Stimulated activated effector memory CD8-positive, alpha-beta T cell treated with anti-CD3 and anti-CD28 coated beads, Interleukin-12 subunit alpha, Interleukin-12 subunit beta, amount 100 ng/mL, for 72 hours (primary cell): ENCODE results near the gene KRTAP10-6.

ENCODE experiments used
- ATAC-seq: fragments of 150-1000 bp; cut with Tn5 transposase; 2 replicates; pipeline ENCODE4 v1.10.0; 2021
- DNase-seq, 2 donors: peaks; one replicate each; pipeline ENCODE4 v3.0.0; 2021 to 2022; ENCODE audit warnings: low spot score in 2 of 2
- H3K27ac Mint-ChIP-seq: one replicate; pipeline ENCODE4 v1.8.0; 2022; ENCODE audit warnings: mild to moderate bottlenecking, mixed read lengths
- H3K36me3 Mint-ChIP-seq: one replicate; pipeline ENCODE4 v1.8.0; 2022; ENCODE audit warnings: mild to moderate bottlenecking, mixed read lengths
- H3K4me1 Mint-ChIP-seq: one replicate; pipeline ENCODE4 v1.8.0; 2022; ENCODE audit warnings: mixed read lengths
- H3K4me3 Mint-ChIP-seq: one replicate; pipeline ENCODE4 v1.8.0; 2022; ENCODE audit warnings: mild to moderate bottlenecking, mixed read lengths
- H3K9me3 Mint-ChIP-seq: one replicate; pipeline ENCODE4 v1.8.0; 2022; ENCODE audit warnings: mixed read lengths

Gene KRTAP10-6

DNA sequence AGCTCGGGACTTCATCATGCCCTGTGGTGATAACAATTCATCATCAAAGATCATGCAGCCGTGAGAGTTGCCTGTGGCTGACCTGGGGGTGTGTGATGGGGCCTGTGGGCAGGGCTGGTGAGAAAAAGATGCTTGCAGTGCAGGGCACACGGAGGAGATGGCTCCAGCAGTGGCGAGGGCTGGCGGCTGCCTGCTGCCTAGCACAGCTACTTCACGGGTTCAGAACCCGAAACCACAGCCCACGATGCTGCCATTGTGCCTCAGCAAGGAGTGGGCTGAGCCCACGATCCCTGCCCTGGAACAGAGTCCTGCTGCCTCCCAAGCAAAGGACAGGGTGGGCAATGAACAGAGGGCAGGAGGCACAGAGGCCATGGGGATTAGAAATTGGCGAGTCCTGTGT, 34.0 kb upstream of the KRTAP10-6 start:
- H3K27ac Mint-ChIP-seq = no peak overlapping the region
- peaks cover 36% of the 10 kb centered on the region for H3K9me3 Mint-ChIP-seq
- H3K36me3 Mint-ChIP-seq = no peaks in the 10 kb centered on the region
- peak overlapping the region; percentile 22 for H3K4me3 Mint-ChIP-seq
- ATAC-seq (peak; percentile 94), DNase-seq (peak in 1 of 2 donors; percentile 17)
- peaks cover 45% of the 10 kb centered on the region for H3K4me1 Mint-ChIP-seq

DNA sequence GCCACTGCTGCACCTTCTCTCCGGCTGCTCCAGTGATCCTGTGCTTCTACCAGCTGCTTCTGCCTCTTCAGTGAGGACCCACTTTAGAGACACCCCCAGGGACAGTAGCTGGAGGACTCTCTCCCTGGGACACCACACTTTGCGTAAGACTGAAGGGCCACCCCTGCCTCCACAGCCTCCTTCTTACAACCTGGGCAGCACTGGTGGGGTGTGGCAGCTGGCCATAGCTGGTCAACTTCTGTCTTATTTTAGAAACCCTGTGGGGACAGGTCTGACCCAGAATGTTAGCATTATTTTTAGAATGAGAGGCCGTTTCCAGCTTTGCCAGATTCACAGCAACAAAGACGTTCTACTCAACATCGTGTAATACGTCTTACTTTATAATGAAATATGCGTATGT, 33.5 kb upstream of the KRTAP10-6 start:
- peaks cover 45% of the 10 kb centered on the region for H3K4me1 Mint-ChIP-seq
- H3K27ac Mint-ChIP-seq = no peak overlapping the region
- H3K36me3 Mint-ChIP-seq = no peaks in the 10 kb centered on the region

DNA sequence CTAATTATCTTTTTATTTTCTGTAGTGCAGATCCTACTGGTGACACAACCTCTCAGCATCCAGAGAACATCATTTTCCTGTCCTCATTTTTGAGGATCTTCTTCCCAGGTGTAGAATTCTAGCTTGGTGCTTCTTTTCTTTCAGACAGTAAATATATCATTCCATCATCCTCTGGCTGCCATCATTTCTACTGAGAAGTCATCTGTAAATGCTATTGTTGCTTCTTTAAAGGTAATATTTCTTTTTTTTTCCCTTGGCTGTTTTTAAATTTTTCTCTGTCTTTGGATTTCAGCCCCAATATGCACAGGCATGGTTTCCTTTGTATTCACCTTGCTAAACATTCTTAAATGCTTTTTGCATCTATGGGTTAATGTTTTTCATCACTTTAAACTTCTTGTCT, 31.3 kb upstream of the KRTAP10-6 start:
- no peak for DNase-seq
- Mint-ChIP-seq H3K36me3 (no peaks in the 10 kb centered on the region), H3K4me3 (no peak overlapping the region), H3K27ac (no peak overlapping the region), H3K9me3 (peaks cover 39% of the 10 kb centered on the region), H3K4me1 (peaks cover 43% of the 10 kb centered on the region)
- no peak for ATAC-seq

More for the DNA sequence above, 33.5 kb upstream of the KRTAP10-6 start:
- ATAC-seq (no peak), DNase-seq (no peak)
- H3K4me3 Mint-ChIP-seq = no peak overlapping the region
- peaks cover 32% of the 10 kb centered on the region for H3K9me3 Mint-ChIP-seq

DNA sequence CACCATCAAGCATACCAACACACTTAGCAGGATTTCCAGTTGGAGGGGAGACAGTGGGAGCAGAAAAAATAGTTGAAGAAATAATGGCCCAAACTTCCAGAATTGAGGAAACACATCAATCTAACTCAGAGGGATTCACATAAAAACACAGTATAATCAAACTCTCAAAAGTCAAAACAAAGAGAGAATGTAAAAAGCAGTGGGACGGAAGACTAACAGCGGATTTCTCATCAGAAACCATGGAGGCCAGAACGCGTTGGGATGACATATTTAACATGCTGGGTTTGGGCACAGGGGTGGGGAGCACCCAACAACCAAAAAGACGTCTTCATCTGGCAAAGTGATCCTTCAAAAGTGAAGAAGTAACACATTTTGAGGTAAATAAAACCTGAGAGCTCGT, 27.6 kb upstream of the KRTAP10-6 start:
- peaks cover 38% of the 10 kb centered on the region for H3K9me3 Mint-ChIP-seq
- H3K27ac Mint-ChIP-seq = peak overlapping the region; percentile 91
- no peak for DNase-seq
- H3K36me3 Mint-ChIP-seq = no peaks in the 10 kb centered on the region
- no peak overlapping the region for H3K4me3 Mint-ChIP-seq
- no peak for ATAC-seq
- peaks cover 43% of the 10 kb centered on the region for H3K4me1 Mint-ChIP-seq

DNA sequence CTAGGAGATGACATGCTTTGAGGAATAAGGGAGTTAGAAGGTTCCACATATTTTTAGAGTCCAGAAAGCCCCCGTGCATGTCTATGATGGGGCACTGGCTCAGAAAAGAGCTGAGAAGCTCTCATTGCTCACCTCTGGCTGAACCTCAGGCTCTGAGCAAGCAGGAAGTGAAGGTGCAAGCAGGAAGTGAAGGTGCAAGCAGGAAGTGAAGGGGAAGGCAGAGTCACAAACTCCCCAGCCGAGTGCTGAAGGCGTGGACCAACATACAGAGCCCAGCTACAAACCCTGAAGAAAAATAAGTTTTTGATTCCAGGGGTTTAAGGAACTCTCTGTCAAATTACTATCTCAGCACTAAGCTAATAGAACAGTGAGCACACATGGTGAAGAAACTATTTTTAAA, 26.6 kb upstream of the KRTAP10-6 start:
- DNase-seq = peak; percentile 26 to 67
- H3K4me1 Mint-ChIP-seq = peaks cover 39% of the 10 kb centered on the region
- ATAC-seq = peak; percentile 98
- peak overlapping the region; percentile 51 for H3K4me3 Mint-ChIP-seq
- H3K9me3 Mint-ChIP-seq = peaks cover 29% of the 10 kb centered on the region
- peak overlapping the region; percentile 91 for H3K27ac Mint-ChIP-seq
- no peaks in the 10 kb centered on the region for H3K36me3 Mint-ChIP-seq

DNA sequence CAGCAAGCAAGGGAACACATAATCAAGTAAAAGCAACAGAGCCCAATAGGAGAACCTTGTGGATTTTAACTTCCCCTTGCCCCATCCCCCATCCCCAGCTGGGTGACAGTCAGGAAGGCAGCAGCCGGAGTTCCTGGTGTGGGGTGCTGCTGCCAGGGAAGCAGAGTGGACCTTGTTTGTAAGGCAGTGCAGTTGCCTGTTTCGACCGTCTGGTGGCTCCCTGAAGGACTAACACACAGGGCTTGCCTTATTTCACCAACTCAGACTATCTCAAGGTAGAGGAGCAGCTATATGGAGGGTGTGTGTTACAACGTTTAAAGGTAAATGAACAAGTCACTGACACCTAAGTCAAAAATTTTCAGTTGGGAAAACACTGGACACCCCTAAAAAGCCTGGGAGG, 26.2 kb upstream of the KRTAP10-6 start:
- H3K4me1 Mint-ChIP-seq = peaks cover 39% of the 10 kb centered on the region
- peak overlapping the region; percentile 51 for H3K4me3 Mint-ChIP-seq
- DNase-seq (no peak), ATAC-seq (peak; percentile 57)
- H3K9me3 Mint-ChIP-seq = peaks cover 25% of the 10 kb centered on the region
- no peaks in the 10 kb centered on the region for H3K36me3 Mint-ChIP-seq
- H3K27ac Mint-ChIP-seq = peak overlapping the region; percentile 91

DNA sequence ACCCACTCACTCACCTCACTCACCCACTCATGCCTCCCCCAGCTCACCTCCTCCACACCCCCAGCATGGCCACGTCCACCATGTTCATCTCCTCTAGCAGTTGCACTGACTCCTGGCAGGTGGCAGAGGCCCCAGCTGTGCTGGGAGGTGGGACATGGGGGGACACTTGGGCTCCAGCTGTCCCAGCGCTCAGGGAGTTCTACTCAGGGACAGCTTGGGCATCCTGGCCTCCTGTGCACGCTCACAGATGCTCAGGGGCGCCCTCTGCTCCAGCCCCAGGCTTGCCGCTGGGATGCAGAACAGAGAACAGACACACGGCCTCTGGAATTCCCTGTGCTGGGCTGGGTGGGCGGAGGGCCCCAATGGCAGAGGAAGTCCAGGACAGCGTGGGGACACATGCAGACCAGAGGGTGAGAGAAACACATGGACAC, 24.8 kb upstream of the KRTAP10-6 start:
- H3K4me1 Mint-ChIP-seq = peaks cover 45% of the 10 kb centered on the region
- H3K4me3 Mint-ChIP-seq = no peak overlapping the region
- DNase-seq = no peak
- no peak for ATAC-seq
- H3K27ac Mint-ChIP-seq = peak overlapping the region; percentile 91
- H3K9me3 Mint-ChIP-seq = peaks cover 17% of the 10 kb centered on the region
- H3K36me3 Mint-ChIP-seq = no peaks in the 10 kb centered on the region

DNA sequence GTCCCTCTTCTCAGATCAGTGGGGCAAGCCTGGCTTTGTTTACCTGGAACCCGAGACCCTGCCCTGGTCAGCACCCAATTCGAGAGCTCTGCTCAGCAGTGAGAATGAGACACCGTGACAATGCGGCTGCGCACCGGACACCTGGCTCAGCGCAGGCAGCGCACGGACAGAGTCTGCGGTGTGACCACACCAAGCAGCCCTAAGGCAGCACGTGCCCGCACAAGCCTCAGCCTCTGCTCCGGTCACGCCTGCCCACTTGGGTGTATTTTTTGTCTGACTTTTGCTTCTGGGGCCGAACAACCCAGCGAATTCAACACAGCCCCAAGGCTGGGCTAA, 24.3 kb upstream of the KRTAP10-6 start:
- peaks cover 17% of the 10 kb centered on the region for H3K9me3 Mint-ChIP-seq
- ATAC-seq (no peak), DNase-seq (no peak)
- H3K4me1 Mint-ChIP-seq = peaks cover 45% of the 10 kb centered on the region
- no peaks in the 10 kb centered on the region for H3K36me3 Mint-ChIP-seq
- H3K4me3 Mint-ChIP-seq = no peak overlapping the region
- peak overlapping the region; percentile 91 for H3K27ac Mint-ChIP-seq

DNA sequence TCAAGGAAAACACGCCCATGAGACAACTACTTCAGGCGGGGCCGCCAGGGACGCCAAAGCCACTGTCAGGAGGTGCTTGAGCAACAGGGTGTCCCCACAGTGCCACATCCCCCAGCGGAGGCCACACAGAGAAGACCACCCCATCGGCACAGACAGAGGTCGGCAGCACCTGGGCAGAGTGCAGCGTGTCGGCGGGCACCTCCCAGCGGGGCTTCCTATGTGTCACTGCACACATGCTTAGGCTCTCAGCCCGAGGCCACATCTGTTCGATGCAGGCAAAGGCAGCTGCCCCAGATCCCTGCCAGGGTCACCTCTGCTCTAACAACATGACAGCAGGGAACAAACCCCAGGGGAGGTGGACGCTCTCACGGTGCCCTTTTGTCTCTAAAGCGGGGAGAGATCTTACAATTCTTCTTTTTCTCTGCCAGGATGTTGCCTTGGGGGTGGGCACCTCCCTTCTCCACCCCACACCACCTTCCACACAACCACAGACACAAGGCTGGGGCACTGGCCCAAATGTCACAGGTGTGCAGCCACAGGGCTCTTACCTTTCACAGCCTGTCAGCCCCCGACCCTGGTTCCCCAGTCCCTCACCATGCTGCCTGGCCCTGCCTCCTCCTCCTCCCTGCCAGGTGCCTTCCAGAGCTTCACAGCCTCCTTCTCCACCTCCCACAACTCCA, 23.7 kb upstream of the KRTAP10-6 start:
- Mint-ChIP-seq H3K36me3 (no peaks in the 10 kb centered on the region), H3K9me3 (peaks cover 21% of the 10 kb centered on the region), H3K4me3 (no peak overlapping the region), H3K4me1 (peaks cover 45% of the 10 kb centered on the region), H3K27ac (peak overlapping the region; percentile 91)
- DNase-seq = peak in 1 of 2 donors; percentile 38
- ATAC-seq = no peak

DNA sequence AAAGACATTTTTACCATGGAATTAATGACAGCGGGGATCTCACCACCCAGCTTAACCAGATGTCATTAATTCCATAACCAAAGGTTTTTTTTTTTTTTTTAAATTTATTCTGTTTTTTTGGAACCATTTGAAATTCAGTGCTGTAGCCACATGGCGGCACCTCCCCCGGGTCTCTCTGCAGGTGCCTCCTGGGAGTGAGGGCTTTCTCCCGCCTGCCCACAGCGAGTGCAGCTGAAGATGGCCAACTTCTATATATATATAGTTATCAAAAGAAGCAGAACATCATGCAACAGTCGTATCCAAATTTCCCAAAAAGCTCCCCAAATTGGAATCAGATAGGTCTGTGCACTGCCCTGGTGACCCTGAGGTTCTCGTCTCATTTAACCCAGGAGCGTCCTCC, 23.2 kb upstream of the KRTAP10-6 start:
- no peak for DNase-seq
- ATAC-seq = no peak
- H3K4me1 Mint-ChIP-seq = peaks cover 45% of the 10 kb centered on the region
- no peaks in the 10 kb centered on the region for H3K36me3 Mint-ChIP-seq
- peaks cover 19% of the 10 kb centered on the region for H3K9me3 Mint-ChIP-seq
- H3K27ac Mint-ChIP-seq = no peak overlapping the region
- H3K4me3 Mint-ChIP-seq = no peak overlapping the region

DNA sequence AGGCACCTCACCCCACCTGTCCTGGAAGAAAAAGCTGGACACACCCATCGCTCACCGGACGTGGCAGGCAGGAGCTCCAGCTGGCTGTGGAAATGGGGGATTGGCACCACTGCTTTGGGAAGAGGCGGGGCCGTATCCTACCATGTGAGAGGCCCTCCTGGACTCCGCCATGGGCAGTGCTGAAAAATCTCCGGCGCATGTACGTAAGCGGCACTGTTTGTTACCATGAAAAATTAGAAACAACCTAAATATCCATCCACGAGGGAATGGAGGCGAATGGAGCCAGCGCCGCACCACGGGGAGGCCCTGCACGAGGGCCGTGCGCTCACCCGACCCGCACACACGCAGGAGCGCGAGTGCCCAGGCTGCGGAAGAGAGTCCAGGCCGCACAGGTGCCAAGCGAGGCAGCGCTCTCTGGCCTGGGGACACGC, 22.7 kb upstream of the KRTAP10-6 start:
- Mint-ChIP-seq H3K9me3 (peaks cover 16% of the 10 kb centered on the region), H3K27ac (no peak overlapping the region), H3K4me1 (peaks cover 45% of the 10 kb centered on the region), H3K36me3 (no peaks in the 10 kb centered on the region), H3K4me3 (no peak overlapping the region)
- no peak for ATAC-seq
- peak in 1 of 2 donors; percentile 37 for DNase-seq

DNA sequence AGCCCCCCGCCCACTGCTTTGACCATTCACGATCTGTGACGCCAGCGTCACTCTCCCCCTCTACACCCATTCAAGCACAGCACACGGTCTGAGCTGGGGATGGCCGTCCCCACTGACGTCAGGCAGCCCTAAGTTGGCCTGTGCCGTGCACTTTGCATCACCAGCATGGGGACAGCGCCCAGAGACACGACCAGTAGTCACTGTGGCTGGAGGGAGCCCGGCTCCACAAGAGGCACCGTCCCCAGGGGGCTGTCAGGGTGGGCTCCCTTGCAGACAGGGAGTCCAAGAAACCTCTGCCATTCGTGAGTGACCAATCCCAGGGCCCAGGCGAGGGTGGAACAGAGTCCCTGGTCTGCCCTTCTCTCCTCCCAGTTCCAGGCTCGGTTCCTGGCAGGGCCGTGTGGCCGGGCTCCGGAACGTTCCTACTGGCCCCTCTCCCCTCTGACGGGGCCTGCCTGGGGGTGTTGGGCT, 21.9 kb upstream of the KRTAP10-6 start:
- ATAC-seq = no peak
- H3K36me3 Mint-ChIP-seq = no peaks in the 10 kb centered on the region
- peaks cover 16% of the 10 kb centered on the region for H3K9me3 Mint-ChIP-seq
- peaks cover 38% of the 10 kb centered on the region for H3K4me1 Mint-ChIP-seq
- no peak overlapping the region for H3K27ac Mint-ChIP-seq
- peak in 1 of 2 donors; percentile 36 for DNase-seq
- no peak overlapping the region for H3K4me3 Mint-ChIP-seq

DNA sequence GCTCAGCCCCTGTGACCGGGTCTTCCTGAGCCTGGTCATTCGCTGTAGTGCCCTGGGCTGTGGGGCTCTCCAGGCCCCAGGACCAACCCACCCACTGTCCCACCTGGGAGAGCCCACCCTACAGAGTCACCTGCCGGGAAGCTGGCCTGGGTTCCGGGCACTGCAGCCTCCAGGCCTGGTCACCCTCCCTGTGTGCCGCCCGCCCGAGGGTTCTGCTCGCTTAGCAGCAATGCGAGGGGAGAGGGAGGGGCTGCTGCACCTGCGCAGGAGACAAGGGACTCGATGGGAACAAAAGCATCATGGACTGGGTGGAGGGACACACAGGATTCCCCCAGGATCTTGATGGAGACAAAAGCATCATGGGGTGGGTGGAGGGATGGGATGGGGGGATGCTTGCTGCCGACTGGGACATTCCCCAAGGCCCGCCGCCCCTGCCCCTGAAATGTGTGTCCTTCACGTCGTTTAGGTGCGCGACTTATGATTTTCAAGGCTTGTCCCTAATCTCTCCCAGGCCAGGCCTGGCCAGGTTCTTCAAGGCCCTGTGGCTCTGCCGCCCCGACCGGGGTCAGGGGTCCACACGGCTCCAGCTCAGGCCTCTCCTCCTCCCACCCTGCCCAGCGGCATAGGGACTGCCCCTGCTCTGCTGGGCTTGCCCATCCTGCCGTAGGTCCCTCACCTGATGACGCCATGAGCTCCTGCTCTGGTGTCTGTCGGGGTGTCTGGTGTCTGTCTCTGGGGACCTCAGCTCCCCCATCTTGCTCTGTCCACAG, 21.3 kb upstream of the KRTAP10-6 start:
- Mint-ChIP-seq H3K27ac (peak overlapping the region; percentile 48), H3K36me3 (no peaks in the 10 kb centered on the region), H3K4me3 (no peak overlapping the region), H3K4me1 (peaks cover 32% of the 10 kb centered on the region), H3K9me3 (peaks cover 18% of the 10 kb centered on the region)
- no peak for ATAC-seq
- peak in 1 of 2 donors; percentile 38 for DNase-seq

DNA sequence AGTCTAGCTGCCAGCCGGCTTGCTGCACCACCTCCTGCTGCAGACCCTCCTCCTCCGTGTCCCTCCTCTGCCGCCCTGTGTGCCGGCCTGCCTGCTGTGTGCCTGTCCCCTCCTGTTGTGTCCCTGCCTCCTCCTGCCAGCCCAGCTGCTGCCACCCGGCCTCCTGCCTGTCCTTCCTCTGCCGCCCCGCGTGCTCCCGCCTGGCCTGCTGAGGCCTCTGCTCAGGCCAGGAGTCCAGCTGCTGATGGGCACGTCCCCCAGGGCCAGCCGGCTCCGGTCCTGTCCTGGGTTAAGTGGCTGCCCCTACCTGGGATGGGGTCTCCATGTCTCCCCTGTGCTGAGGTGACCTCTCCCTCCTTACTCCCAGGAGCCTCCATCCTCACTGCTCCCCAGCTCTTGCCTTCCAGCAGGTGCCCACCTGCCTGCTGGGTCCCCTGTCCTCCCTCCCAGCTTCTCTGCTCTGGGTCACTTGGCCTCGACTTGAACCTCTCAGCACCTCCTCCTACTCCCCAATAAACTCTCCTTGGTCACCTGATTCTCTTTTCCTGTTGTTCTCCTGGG, 20.4 kb upstream of the KRTAP10-6 start:
- H3K27ac Mint-ChIP-seq = peak overlapping the region; percentile 48
- peak in 1 of 2 donors; percentile 43 for DNase-seq

DNA sequence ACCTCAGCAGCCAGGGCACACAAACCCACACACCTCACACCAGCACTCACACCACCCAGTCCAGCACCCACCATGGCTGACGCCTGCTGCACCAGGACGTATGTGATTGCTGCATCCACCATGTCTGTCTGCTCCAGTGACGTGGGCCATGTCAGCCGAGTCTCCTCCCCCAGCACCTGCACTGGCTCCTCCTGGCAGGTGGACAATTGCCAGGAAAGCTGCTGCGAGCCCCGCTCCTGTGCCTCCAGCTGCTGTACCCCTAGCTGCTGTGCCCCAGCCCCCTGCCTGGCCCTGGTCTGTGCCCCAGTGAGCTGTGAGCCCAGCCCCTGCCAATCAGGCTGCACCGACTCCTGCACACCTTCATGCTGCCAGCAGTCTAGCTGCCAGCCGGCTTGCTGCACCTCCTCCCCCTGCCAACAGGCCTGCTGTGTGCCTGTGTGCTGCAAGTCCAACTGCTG, 19.8 kb upstream of the KRTAP10-6 start, which contains the start of gene KRTAP10-8:
Gene KRTAP10-8 (plus strand): TSS at position 51 of the 458 bp plus-strand sequence. CDS start 22 bp downstream, at position 73.
- DNase-seq = no peak
- H3K9me3 Mint-ChIP-seq = peaks cover 18% of the 10 kb centered on the region
- no peaks in the 10 kb centered on the region for H3K36me3 Mint-ChIP-seq
- no peak within 1 kb of the TSS for H3K4me3 Mint-ChIP-seq
- H3K27ac Mint-ChIP-seq = peak within 1 kb of the TSS; percentile 48
- ATAC-seq = no peak
- peaks cover 21% of the 10 kb centered on the region for H3K4me1 Mint-ChIP-seq

More for the DNA sequence above, 20.4 kb upstream of the KRTAP10-6 start:
- ATAC-seq = no peak
- H3K9me3 Mint-ChIP-seq = peaks cover 18% of the 10 kb centered on the region
- H3K4me3 Mint-ChIP-seq = no peak overlapping the region
- H3K4me1 Mint-ChIP-seq = peaks cover 24% of the 10 kb centered on the region
- no peaks in the 10 kb centered on the region for H3K36me3 Mint-ChIP-seq
